ENCODE results near the gene GNB1.

- TF ChIP-seq POLR2AphosphoS5 (IDR thresholded peaks at IDR 0.05) = no peak
- no peak for TF ChIP-seq POLR2A (IDR thresholded peaks at IDR 0.05)
Measured at GRCh38 chr1:1917995-1918900, 27.4 kb upstream of the GNB1 start.

Measured in sigmoid colon (tissue), 4 donors.